Mucosa of descending colon (tissue), 3 donors: ENCODE data around the gene DPPA4. TPM values are rescaled to one million over a fixed set of nuclear protein-coding genes. Genes with fewer than 3 reads are reported as not detected.

Source experiments
- ATAC-seq: fragments of 200-7000 bp; cut with Tn5 transposase; one replicate; pipeline ENCODE4 v1.9.1; 2020; ENCODE audit warnings: mild to moderate bottlenecking, moderate library complexity
- DNase-seq, 3 donors: peaks; one replicate each; pipeline ENCODE4 v3.0.0-alpha.2; 2020
- H3K36me3 ChIP-seq: fragments of 200-600 bp; one replicate; pipeline ENCODE4 v1.8.0; 2021; ENCODE audit warnings: low read depth, mild to moderate bottlenecking
- H3K4me1 ChIP-seq: fragments of 200-600 bp; one replicate; pipeline ENCODE4 v1.8.0; 2021; ENCODE audit warnings: low read depth, mild to moderate bottlenecking
- H3K4me3 ChIP-seq: fragments of 200-600 bp; one replicate; pipeline ENCODE4 v1.8.0; 2021; ENCODE audit warnings: mild to moderate bottlenecking
- H3K9me3 ChIP-seq: fragments of 200-600 bp; one replicate; pipeline ENCODE4 v1.8.0; 2021; ENCODE audit warnings: mild to moderate bottlenecking
- intact Hi-C, 2 donors: fragments of 100-400 bp; cut with DNase I in 1 of 2; cut with micrococcal nuclease in 1 of 2; formaldehyde crosslinking; loops; one replicate each; pipeline versions ENCODE4 v1.11.0 to v1.11.1; 2022; cut with DNase I, micrococcal nuclease
- total RNA-seq, 3 donors: library from RNA; stranded (reverse); fragmentation: NEBNext Ultra II Directional in 2 of 3; extraction: Animal tissue kit (Norgen Biotek cat#: 25700) in 2 of 3; gene quantifications; one replicate each; pipeline versions ENCODE4 v1.2.1 to v1.2.4, GENCODE V29; 2021 to 2023
- TF ChIP-seq, protein P1 (sequence below): fragments of 200-600 bp; IDR thresholded peaks from one replicate; pipeline ENCODE4 v1.8.0; 2022; ENCODE audit warnings: antibody characterized with exemption, mild to moderate bottlenecking
- donor health status: DM: no; HTN: no; CAD: no; lungs with moderate emphysema.
- donor health status: DM: no; HTN: no; CAD: no.
- donor health status: DM: no; HTN: yes; CAD: no.

DPPA4 gene
- total RNA-seq, 3 donors from 2014 or later, result not detected

DNA sequence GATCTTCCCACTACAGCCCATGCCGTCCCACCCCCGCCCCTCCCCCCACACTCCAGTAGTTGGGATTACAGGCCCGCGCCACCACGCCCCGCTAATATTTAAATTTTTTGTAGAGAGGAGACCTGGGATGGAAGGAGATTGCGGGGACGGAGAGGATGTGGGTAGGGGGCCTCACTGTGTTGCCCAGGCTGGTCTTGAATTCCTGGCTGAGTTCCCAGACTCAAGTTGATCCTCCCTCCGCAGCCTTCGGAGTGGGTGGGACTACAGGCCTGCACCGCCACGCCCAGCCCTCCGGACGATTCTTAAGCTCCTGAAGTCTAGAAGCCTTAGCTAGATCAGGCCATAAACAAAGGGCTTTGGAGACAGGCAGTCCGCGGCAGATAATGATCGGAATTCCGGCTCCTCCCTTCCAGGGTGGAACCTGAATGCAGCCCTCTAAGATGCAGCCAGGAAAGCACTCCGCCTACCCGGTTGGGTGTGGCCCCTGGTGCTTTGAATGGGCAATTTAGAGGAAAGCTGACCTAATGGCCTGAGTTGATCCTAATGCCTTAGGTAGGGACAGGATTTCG, 21.1 kb downstream of the DPPA4 start, which contains the start of gene DPPA2:
DPPA2 (minus strand) TSS at position 356 of the 569 bp plus-strand sequence. CDS start 1,975 bp downstream, outside the sequence.
- TF ChIP-seq, protein P1, sequence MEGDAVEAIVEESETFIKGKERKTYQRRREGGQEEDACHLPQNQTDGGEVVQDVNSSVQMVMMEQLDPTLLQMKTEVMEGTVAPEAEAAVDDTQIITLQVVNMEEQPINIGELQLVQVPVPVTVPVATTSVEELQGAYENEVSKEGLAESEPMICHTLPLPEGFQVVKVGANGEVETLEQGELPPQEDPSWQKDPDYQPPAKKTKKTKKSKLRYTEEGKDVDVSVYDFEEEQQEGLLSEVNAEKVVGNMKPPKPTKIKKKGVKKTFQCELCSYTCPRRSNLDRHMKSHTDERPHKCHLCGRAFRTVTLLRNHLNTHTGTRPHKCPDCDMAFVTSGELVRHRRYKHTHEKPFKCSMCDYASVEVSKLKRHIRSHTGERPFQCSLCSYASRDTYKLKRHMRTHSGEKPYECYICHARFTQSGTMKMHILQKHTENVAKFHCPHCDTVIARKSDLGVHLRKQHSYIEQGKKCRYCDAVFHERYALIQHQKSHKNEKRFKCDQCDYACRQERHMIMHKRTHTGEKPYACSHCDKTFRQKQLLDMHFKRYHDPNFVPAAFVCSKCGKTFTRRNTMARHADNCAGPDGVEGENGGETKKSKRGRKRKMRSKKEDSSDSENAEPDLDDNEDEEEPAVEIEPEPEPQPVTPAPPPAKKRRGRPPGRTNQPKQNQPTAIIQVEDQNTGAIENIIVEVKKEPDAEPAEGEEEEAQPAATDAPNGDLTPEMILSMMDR, result no peak
- no peak for DNase-seq
- intact Hi-C loops, result no loop called here
- H3K4me3 ChIP-seq, result no peak within 1 kb of the TSS
- ATAC-seq, result no peak
- H3K36me3 ChIP-seq, result no peaks in the 10 kb centered on the region
- H3K9me3 ChIP-seq, result no peaks in the 10 kb centered on the region
- no peaks in the 10 kb centered on the region for H3K4me1 ChIP-seq

DNA sequence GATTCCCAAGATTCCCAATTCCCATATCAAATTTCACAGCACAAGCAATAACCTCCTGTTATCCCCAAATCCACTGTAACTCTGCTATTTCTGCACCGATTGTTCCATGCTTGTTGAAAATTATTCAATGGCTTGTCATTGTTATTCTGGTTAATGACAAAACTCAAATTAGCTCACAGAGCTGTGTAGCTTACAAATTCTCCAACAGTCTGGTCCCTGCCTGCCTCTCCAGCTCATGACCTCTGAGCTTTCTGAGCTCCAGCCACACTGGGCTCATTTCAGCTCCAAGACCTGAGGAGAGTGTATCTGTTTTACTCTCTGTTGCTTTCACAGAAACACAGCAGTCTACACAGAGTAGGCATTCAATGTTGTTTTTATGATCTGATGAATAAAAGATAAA, 24.3 kb downstream of the DPPA4 start:
- TF ChIP-seq, protein P1, result no peak
- ATAC-seq, result no peak
- no peaks in the 10 kb centered on the region for H3K4me1 ChIP-seq
- no peak overlapping the region for H3K4me3 ChIP-seq
- no peaks in the 10 kb centered on the region for H3K9me3 ChIP-seq
- DNase-seq, result no peak
- intact Hi-C loops, result no loop called here
- H3K36me3 ChIP-seq, result no peaks in the 10 kb centered on the region

DNA sequence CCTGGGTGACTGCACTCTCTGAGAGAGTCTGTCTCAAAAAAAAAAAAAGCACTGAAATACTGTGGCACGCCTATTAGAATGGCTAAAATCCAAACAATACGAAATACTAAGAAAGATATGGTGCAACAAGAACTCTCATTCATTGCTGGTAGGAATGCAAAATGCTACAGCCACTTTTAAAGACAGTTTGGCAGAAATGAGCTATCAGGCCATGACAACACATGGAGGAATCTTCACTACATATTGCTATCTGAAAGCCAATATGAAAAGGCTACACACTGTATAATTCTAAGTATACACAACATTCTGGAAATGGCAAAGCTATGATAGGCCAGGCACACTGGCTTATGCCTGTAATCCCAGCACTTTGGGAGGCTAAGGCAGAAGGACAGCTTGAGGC, 39.9 kb downstream of the DPPA4 start:
- Histone ChIP-seq H3K36me3 (no peaks in the 10 kb centered on the region), H3K4me3 (no peak overlapping the region), H3K9me3 (no peaks in the 10 kb centered on the region), H3K4me1 (no peaks in the 10 kb centered on the region)
- ATAC-seq (no peak), DNase-seq (no peak)
- TF ChIP-seq, protein P1, result no peak
- intact Hi-C loops, result no loop called here

DNA sequence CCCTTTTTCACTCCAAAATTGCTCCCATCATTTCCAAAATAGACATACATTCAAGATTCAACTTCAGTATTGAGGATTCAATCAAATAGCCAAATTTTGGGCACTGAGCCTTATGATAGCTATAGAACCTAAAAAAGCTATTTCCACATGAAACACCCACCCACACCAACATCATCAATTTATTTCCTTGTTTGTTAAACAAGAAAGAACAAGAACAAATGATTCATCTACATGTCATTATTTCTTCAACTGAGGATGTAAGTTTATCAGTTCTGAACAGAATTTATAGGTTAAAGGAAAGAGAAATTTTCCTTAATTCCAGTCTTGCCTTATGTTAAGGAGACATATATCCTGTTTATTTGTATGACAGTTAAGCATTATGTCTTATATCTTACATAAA, 53.3 kb downstream of the DPPA4 start:
- no peaks in the 10 kb centered on the region for H3K4me1 ChIP-seq
- no peaks in the 10 kb centered on the region for H3K9me3 ChIP-seq
- intact Hi-C loops, result no loop called here
- H3K36me3 ChIP-seq, result no peaks in the 10 kb centered on the region
- no peak overlapping the region for H3K4me3 ChIP-seq
- TF ChIP-seq, protein P1, result no peak
- ATAC-seq (no peak), DNase-seq (no peak)

DNA sequence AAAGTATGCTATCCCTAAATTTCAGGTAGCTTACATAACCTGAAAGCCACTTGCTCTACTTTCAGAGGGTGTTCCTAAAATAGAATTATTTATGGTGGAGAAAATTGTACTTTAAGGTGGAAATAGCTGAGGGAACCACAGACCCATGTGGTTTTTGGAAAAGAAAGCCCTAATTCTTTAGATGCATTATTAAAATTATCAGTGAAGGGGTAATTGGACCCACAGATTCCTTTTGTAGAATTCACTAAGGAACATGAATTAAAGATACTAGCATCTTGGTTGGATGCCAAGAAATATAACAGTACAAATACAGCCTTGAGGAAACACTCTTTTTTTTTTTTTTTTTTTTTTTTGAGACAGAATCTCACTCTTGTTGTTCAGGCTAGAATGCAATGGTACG, 58.8 kb downstream of the DPPA4 start:
- Histone ChIP-seq H3K36me3 (no peaks in the 10 kb centered on the region), H3K9me3 (no peaks in the 10 kb centered on the region), H3K4me1 (no peaks in the 10 kb centered on the region), H3K4me3 (no peak overlapping the region)
- no peak for DNase-seq
- TF ChIP-seq, protein P1, result no peak
- ATAC-seq, result no peak
- intact Hi-C loops, result no loop called here

DNA sequence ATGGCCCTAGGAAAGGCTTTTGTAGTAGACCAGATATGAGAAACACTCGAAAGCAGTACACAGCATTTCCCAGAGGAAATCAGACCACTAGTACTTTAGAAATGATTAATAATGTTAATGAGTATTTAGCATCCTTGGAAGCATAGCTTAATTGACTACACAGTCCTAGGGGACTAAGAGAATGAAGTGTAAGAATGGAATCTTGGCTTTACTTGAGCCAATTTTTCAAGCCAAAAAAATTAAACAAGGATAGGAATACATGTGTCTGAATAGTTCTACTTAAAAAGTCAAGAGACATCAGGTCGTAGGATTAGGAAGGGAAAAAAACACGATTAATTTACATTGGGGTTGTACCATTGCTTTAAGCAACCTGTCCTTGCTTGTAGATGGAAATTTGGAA, 59.2 kb downstream of the DPPA4 start:
- Histone ChIP-seq H3K9me3 (no peaks in the 10 kb centered on the region), H3K4me3 (no peak overlapping the region), H3K36me3 (no peaks in the 10 kb centered on the region), H3K4me1 (no peaks in the 10 kb centered on the region)
- TF ChIP-seq, protein P1, result no peak
- ATAC-seq, result no peak
- no peak for DNase-seq
- intact Hi-C loops, result no loop called here
